ENCODE results near the gene FBXO41.

Gene FBXO41

DNA sequence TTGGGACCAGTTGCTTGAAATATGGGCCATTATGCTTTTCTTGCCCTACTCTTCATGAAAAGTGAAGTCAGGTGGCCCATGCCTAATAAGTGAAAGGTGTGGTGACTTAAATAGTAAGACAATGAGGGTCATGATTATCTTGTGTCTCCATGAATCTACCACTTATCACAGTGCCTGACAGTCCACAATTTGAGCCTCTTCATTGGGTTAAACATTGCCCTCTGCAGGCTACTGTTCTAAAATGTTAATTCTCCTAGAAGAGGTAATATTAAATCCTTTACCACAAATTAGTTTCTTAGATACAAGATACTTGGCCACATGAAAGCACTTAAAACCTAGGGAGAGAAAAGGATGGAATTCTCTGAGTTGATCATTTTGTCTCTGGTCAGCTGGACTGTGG is 5.0 kb upstream of the FBXO41 start:
- TF ChIP-seq, protein P1, sequence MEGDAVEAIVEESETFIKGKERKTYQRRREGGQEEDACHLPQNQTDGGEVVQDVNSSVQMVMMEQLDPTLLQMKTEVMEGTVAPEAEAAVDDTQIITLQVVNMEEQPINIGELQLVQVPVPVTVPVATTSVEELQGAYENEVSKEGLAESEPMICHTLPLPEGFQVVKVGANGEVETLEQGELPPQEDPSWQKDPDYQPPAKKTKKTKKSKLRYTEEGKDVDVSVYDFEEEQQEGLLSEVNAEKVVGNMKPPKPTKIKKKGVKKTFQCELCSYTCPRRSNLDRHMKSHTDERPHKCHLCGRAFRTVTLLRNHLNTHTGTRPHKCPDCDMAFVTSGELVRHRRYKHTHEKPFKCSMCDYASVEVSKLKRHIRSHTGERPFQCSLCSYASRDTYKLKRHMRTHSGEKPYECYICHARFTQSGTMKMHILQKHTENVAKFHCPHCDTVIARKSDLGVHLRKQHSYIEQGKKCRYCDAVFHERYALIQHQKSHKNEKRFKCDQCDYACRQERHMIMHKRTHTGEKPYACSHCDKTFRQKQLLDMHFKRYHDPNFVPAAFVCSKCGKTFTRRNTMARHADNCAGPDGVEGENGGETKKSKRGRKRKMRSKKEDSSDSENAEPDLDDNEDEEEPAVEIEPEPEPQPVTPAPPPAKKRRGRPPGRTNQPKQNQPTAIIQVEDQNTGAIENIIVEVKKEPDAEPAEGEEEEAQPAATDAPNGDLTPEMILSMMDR (IDR thresholded peaks at IDR 0.05; ENCODE audit: low read depth, low read length) = no peak
- no peak for DNase-seq (ENCODE audit: extremely low read depth, low read depth)

DNA sequence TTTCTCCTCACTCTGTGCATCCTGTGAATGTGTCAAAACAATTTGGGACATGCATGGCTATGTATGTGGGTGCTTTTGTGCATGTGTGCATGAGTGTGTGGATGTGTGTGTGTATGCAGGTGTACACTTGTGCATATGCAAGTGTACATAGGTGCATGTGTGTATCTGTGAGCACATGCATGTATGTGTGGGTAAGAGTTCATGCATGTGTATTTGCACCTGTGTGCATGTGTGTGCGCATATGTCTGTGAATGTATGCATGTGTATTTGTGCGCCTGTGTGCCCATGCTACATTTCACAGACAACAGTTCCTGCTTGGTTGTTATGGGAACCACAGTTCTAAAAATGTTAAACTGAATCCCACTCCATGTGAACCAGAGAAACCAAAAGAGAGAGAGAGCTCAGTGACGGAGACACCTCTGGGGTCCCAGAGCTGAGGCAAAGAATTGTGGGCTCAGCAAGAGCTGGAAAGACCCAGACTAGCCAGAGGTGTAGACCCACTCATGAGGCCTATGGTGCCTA is 1.9 kb upstream of the FBXO41 start:
- TF ChIP-seq, protein P1 (IDR thresholded peaks at IDR 0.05; ENCODE audit: low read depth, low read length) = no peak
- DNase-seq (ENCODE audit: extremely low read depth, low read depth) = no peak

DNA sequence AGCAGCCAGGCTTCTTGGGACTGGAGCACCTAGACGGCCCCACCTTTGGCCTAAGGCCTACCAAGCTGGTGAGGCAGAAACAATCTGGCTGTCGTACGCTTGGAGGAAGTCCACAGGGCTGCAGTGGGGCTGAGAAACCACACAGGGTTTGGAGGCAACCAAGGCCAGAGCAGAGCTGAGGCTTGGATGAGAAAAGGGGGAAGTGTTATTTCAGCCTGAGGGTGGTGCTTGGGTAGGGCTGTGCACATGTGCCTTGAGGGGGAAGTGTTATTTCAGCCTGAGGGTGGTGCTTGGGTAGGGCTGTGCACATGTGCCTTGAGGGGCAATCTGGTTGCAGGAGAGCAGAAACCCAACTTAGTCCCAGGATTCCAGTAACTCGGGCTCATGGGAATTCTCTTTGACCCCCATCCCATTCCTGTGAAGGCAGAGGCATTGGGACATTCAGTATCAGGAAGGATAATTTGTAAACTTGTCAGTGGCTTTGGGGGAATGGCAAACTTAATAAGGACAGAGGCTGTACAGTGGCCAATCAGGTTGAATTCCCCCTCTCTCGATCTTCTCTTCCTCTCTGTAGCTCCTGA is 971 bp upstream of the FBXO41 start:
- DNase-seq (ENCODE audit: extremely low read depth, low read depth) = no peak
- TF ChIP-seq, protein P1 (IDR thresholded peaks at IDR 0.05; ENCODE audit: low read depth, low read length) = no peak

DNA sequence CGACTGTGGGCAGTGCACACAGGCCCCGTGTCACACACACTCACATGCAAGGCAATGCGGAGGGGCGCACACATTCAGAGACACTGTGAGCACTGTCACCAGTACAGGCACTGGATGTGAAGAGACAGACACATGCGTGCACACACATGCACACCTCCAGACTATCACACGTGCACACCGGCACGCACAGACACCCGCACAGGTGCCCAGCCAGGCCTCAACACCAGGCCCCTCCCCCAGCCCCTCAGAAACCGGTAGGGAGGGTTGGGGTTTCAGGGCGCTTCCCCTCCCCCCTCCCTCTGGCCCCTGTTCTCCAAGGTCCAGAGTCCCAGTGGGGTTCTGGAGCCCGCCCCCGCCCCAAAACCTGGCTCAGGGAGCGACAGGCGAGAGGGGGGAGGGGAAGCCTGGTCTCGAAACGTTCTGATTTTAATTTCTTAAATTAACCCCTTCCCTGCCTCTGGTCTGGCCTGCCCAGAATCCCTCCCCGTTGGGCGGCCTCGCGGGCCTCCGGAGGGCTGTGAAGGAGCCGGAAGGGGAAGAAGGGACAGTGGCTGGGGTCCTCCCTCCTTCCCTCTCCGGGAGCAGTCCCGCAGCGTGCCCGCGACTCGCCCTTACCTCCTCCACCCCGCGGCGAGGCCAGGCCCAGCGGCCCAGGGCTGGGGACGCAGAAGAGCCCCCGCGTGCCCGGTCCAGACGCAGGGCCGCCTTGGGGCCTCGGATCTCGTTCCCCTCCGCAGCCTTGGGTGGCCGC is 558 bp downstream of the FBXO41 start:
- TF ChIP-seq, protein P1 (IDR thresholded peaks at IDR 0.05; ENCODE audit: low read depth, low read length) = no peak
- no peak for DNase-seq (ENCODE audit: extremely low read depth, low read depth)

DNA sequence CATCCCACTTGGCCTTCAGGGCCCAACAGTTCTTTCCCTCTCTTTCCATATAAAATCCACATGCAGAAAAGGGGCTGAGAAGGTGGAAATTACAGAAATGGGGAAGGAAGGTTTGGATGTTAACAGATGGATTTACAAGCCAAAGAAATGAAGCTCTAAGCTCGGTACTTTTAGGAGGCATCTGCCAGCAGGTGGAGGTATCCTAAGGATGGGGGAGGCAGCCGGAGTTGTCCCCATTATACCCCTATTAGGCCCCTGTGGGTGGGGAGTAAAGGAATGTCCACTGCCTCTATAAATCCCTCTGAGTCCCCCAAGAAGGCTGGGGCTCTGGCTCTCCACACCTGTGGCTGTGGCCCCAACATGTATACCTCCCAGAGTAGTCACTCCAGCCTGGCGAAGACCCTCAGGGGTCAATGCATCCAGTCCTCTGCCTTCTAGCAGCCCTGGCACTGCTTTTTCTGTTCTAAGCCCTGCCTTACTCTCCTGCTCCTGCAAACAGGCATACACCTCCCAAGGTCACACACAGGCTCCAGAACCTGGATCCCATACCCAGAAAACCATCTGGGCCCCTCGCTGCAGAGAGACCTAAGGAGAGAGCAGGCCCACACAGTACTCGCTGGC is 1.2 kb downstream of the FBXO41 start:
- TF ChIP-seq, protein P1 (IDR thresholded peaks at IDR 0.05; ENCODE audit: low read depth, low read length) = no peak
- DNase-seq (ENCODE audit: extremely low read depth, low read depth) = no peak

DNA sequence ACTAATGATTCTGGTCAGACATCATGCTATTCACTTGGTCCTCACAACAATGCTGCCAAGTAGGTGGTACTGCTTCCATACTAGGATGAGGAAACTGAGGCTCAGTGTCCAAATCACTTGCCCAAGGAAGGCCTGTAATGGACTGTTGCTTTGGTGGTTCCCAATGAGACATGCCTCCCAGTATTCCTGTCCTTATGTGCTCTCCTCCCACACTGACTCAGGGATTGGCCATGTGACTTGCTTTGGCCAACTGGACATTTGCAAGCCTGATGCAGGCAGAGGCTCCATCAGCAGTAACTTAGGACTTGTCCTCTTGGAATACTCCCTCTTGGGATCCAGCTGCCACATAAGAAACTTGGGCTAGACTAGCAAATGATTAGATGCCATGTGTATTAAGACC is 3.0 kb downstream of the FBXO41 start:
- no peak for DNase-seq (ENCODE audit: extremely low read depth, low read depth)
- TF ChIP-seq, protein P1 (IDR thresholded peaks at IDR 0.05; ENCODE audit: low read depth, low read length) = no peak

DNA sequence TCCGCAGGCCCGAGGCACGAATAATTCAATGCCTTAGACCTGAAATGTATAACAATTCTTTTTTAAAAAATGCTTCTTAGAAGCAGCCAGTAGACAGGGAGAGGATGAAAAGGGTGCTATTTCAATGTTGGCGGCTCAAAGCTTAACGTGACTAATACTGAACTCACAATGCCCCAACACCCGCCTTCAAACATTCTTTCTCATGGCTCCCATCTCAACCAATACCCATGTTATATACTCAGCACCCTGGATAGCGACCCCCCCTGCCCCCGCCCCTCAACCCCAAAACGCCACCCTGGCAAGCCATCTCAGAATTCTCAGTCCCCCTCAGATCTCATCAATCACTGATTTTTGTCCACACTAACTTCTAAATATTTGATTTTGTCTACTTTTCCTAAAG is 4.4 kb downstream of the FBXO41 start:
- no peak for DNase-seq (ENCODE audit: extremely low read depth, low read depth)
- TF ChIP-seq, protein P1 (IDR thresholded peaks at IDR 0.05; ENCODE audit: low read depth, low read length) = no peak

Measured in AG09319 (cell line).